Daoy (cell line): ENCODE measurements around the gene PTDSS2. TPM values are rescaled to one million over a fixed set of nuclear protein-coding genes. Genes with fewer than 3 reads are reported as not detected.

Source experiments
- DNase-seq: peaks from one replicate; pipeline ENCODE4 v3.0.0-alpha.2; 2015; ENCODE audit warnings: low read depth
- total RNA-seq: library from RNA; depleted of rRNA; stranded (reverse); fragments of >200 nt; shearing (Covaris generic); gene quantifications from 2 replicates; pipeline ENCODE4 v1.2.3, GENCODE V29; 2014; rRNA removed

PTDSS2 gene
- total RNA-seq, 1 experiment from 2014 or later = 16.2 TPM

- DNase-seq = no peak
Observed at GRCh38 chr11:530960-531831, 81.1 kb downstream of the PTDSS2 start.

- no peak for DNase-seq
Observed at GRCh38 chr11:531919-532526, 81.9 kb downstream of the PTDSS2 start.

GRCh38 chr11:532527-532985 is 82.5 kb downstream of the PTDSS2 start:
- no peak for DNase-seq

GRCh38 chr11:532986-533585 is 83.0 kb downstream of the PTDSS2 start:
- DNase-seq = no peak

- DNase-seq = no peak
Observed at GRCh38 chr11:533586-534395, 83.7 kb downstream of the PTDSS2 start.

- no peak for DNase-seq
Observed at GRCh38 chr11:534396-535209, 84.5 kb downstream of the PTDSS2 start.

- no peak for DNase-seq
Observed at GRCh38 chr11:535210-535518, 85.1 kb downstream of the PTDSS2 start.

- peak; percentile 95 for DNase-seq
Observed at GRCh38 chr11:535519-536454, 85.7 kb downstream of the PTDSS2 start, which contains the start of gene HRAS. HRAS (minus strand) TSS chr11:535576.

- DNase-seq = peak; percentile 82
Observed at GRCh38 chr11:536841-537621, 87.0 kb downstream of the PTDSS2 start, which contains the start of gene LRRC56. LRRC56 (plus strand) TSS chr11:537527; CDS start chr11:540685, 3,158 bp downstream.

GRCh38 chr11:537622-538430 is 87.7 kb downstream of the PTDSS2 start:
- peak; percentile 1 for DNase-seq

- peak; percentile 0 for DNase-seq
Observed at GRCh38 chr11:538431-539051, 88.5 kb downstream of the PTDSS2 start.

- DNase-seq = no peak
Observed at GRCh38 chr11:539971-540481, 89.9 kb downstream of the PTDSS2 start.

Other genes with a start within 250 kb of the PTDSS2 start
- 9.3 and 19.7 TPM in 2 replicates for gene BET1L, start 242.9 kb upstream of the PTDSS2 start, total RNA-seq
- 116 and 130 TPM in 2 replicates for gene RIC8A, start 242.6 kb upstream of the PTDSS2 start, total RNA-seq
- 4.9 and 5.4 TPM in 2 replicates for gene SIRT3, start 213.9 kb upstream of the PTDSS2 start, total RNA-seq
- gene PSMD13, start 213.3 kb upstream of the PTDSS2 start, total RNA-seq = 334 and 350 TPM in 2 replicates
- not detected in 2 replicates for gene NLRP6, start 171.9 kb upstream of the PTDSS2 start, total RNA-seq
- gene PGGHG, start 161.2 kb upstream of the PTDSS2 start, total RNA-seq = 0.42 and 1.4 TPM in 2 replicates
- not detected in 2 replicates for gene IFITM5, start 150.8 kb upstream of the PTDSS2 start, total RNA-seq
- gene IFITM2, start 142.5 kb upstream of the PTDSS2 start, total RNA-seq = 1.2 and 6.1 TPM in 2 replicates
- gene IFITM1, start 136.2 kb upstream of the PTDSS2 start, total RNA-seq = 1.2 TPM in 2 replicates
- 16.9 and 22.8 TPM in 2 replicates for gene IFITM3, start 129.4 kb upstream of the PTDSS2 start, total RNA-seq
- 3.0 and 4.9 TPM in 2 replicates for gene B4GALNT4, start 80.8 kb upstream of the PTDSS2 start, total RNA-seq
- 7.3 and 22.9 TPM in 2 replicates for gene PKP3, start 56.1 kb upstream of the PTDSS2 start, total RNA-seq
- gene SIGIRR, start 35.3 kb upstream of the PTDSS2 start, total RNA-seq = 10.5 and 25.8 TPM in 2 replicates
- 0.17 TPM in 1 of 2 replicates, not detected in the other for gene ANO9, start 8.3 kb upstream of the PTDSS2 start, total RNA-seq
- 165 and 188 TPM in 2 replicates for gene RNH1, start 57.0 kb downstream of the PTDSS2 start, total RNA-seq
- 67.4 and 75.8 TPM in 2 replicates for gene HRAS, start 85.3 kb downstream of the PTDSS2 start, total RNA-seq
- gene LRRC56, start 87.2 kb downstream of the PTDSS2 start, total RNA-seq = 0.11 and 0.60 TPM in 2 replicates
- gene LMNTD2, start 110.5 kb downstream of the PTDSS2 start, total RNA-seq = 0.23 and 0.54 TPM in 2 replicates
- 19.8 and 25.2 TPM in 2 replicates for gene RASSF7, start 110.7 kb downstream of the PTDSS2 start, total RNA-seq
- gene PHRF1, start 126.2 kb downstream of the PTDSS2 start, total RNA-seq = 22.0 and 29.2 TPM in 2 replicates
- 6.7 and 14.5 TPM in 2 replicates for gene IRF7, start 165.7 kb downstream of the PTDSS2 start, total RNA-seq
- not detected in 2 replicates for gene CDHR5, start 174.7 kb downstream of the PTDSS2 start, total RNA-seq
- gene SCT, start 176.9 kb downstream of the PTDSS2 start, total RNA-seq = not detected in 2 replicates
- not detected in 2 replicates for gene DRD4, start 187.0 kb downstream of the PTDSS2 start, total RNA-seq
- gene DEAF1, start 244.9 kb downstream of the PTDSS2 start, total RNA-seq = 21.7 and 25.5 TPM in 2 replicates
- 7.5 and 15.8 TPM in 2 replicates for gene TMEM80, start 245.5 kb downstream of the PTDSS2 start, total RNA-seq